SK-N-SH treated with all-trans-retinoic acid at 6 μM for 48 hours (cell line): ENCODE measurements around the gene MARVELD2.
"Not testable (repeated sequence)": the region's sequence is repeated elsewhere in the genome, so short reads cannot be mapped to it uniquely, and the experiment has no call there.

ENCODE experiments used
- BACH2 ChIP-seq: fragments of 250-450 bp; sonication (Bioruptor Pico); IDR thresholded peaks from 2 replicates; pipeline ENCODE4 v1.9.0; 2021; ENCODE audit warnings: mild to moderate bottlenecking, borderline replicate concordance
- ESRRG ChIP-seq: fragments of 250-450 bp; sonication (Bioruptor Pico); IDR thresholded peaks from 2 replicates; pipeline ENCODE4 v1.6.1; 2021; ENCODE audit warnings: mild to moderate bottlenecking
- GLIS3 ChIP-seq: fragments of 250-450 bp; sonication (Bioruptor Pico); IDR thresholded peaks from 2 replicates; pipeline ENCODE4 v1.5.0; 2020; ENCODE audit warnings: mild to moderate bottlenecking, moderate library complexity
- PPARA ChIP-seq: fragments of 250-450 bp; sonication (Bioruptor Pico); IDR thresholded peaks from 2 replicates; pipeline ENCODE4 v1.5.0; 2020; ENCODE audit warnings: mild to moderate bottlenecking, borderline replicate concordance
- RARB ChIP-seq: fragments of 250-450 bp; sonication (Bioruptor Pico); IDR thresholded peaks from 2 replicates; pipeline ENCODE4 v1.8.0; 2021; ENCODE audit warnings: mild to moderate bottlenecking, moderate library complexity
- ZC3H10 ChIP-seq: fragments of 250-450 bp; sonication (Bioruptor Pico); IDR thresholded peaks from 2 replicates; pipeline ENCODE4 v1.5.1; 2021; ENCODE audit warnings: mild to moderate bottlenecking, moderate library complexity
- ZFP3 ChIP-seq: fragments of 250-450 bp; sonication (Bioruptor Pico); IDR thresholded peaks from 2 replicates; pipeline ENCODE4 v1.5.0; 2020; ENCODE audit warnings: mild to moderate bottlenecking, moderate library complexity
- TF ChIP-seq, protein P1 (sequence below): fragments of 250-450 bp; sonication (Bioruptor Pico); IDR thresholded peaks from 2 replicates; pipeline ENCODE4 v1.8.0; 2021; ENCODE audit warnings: low read depth, mild to moderate bottlenecking, moderate library complexity, borderline replicate concordance
- TF ChIP-seq, protein P2 (sequence below): fragments of 250-450 bp; sonication (Bioruptor Pico); IDR thresholded peaks from 2 replicates; pipeline ENCODE4 v1.8.0; 2020; ENCODE audit warnings: mild to moderate bottlenecking, moderate library complexity, borderline replicate concordance

DNA sequence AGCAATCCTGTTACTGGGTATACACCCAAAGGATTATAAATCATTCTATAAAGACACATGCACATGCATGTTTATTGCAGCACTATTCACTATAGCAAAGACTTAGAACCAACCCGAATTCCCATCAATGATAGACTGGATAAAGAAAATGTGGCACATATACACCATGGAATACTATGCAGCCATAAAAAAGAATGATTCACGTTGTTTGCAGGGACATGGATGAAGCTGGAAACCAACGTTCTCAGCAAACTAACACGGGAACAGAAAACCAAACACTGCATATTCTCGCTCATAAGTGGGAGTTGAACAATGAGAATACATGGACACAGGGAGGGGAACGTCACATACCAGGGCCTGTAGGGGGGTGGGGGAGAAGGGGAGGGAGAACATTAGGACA, 56.6 kb downstream of the MARVELD2 start:
- not testable (repeated sequence) for TF ChIP-seq ZC3H10 (CRISPR knock-in tag); ZFP3; RARB (CRISPR knock-in tag); ESRRG; PPARA (CRISPR knock-in tag); GLIS3 (CRISPR knock-in tag); BACH2 (CRISPR knock-in tag)
- TF ChIP-seq, protein P1, sequence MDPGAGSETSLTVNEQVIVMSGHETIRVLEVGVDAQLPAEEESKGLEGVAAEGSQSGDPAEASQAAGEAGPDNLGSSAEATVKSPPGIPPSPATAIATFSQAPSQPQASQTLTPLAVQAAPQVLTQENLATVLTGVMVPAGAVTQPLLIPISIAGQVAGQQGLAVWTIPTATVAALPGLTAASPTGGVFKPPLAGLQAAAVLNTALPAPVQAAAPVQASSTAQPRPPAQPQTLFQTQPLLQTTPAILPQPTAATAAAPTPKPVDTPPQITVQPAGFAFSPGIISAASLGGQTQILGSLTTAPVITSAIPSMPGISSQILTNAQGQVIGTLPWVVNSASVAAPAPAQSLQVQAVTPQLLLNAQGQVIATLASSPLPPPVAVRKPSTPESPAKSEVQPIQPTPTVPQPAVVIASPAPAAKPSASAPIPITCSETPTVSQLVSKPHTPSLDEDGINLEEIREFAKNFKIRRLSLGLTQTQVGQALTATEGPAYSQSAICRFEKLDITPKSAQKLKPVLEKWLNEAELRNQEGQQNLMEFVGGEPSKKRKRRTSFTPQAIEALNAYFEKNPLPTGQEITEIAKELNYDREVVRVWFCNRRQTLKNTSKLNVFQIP (CRISPR knock-in tag) = not testable (repeated sequence)
- TF ChIP-seq, protein P2, sequence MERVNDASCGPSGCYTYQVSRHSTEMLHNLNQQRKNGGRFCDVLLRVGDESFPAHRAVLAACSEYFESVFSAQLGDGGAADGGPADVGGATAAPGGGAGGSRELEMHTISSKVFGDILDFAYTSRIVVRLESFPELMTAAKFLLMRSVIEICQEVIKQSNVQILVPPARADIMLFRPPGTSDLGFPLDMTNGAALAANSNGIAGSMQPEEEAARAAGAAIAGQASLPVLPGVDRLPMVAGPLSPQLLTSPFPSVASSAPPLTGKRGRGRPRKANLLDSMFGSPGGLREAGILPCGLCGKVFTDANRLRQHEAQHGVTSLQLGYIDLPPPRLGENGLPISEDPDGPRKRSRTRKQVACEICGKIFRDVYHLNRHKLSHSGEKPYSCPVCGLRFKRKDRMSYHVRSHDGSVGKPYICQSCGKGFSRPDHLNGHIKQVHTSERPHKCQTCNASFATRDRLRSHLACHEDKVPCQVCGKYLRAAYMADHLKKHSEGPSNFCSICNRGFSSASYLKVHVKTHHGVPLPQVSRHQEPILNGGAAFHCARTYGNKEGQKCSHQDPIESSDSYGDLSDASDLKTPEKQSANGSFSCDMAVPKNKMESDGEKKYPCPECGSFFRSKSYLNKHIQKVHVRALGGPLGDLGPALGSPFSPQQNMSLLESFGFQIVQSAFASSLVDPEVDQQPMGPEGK = not testable (repeated sequence)
